Coronary artery (tissue), 2 donors: ENCODE results near the gene IGF1.
"Not testable (repeated sequence)": the region's sequence is repeated elsewhere in the genome, so short reads cannot be mapped to it uniquely, and the experiment has no call there.

ENCODE experiments used
- DNase-seq: peaks from one replicate; pipeline ENCODE4 v3.0.0-alpha.2; 2017; ENCODE audit warnings: low spot score
- H3K27ac ChIP-seq, 2 donors: fragments of 200-600 bp; sonication (generic); one replicate each; pipeline ENCODE4 v1.5.1; 2016 to 2019
- H3K4me3 ChIP-seq: fragments of 200-600 bp; sonication (generic); 2 replicates; pipeline ENCODE4 v1.5.1; 2016; ENCODE audit warnings: mild to moderate bottlenecking, moderate library complexity
- CTCF ChIP-seq: fragments of 200-600 bp; sonication (generic); IDR thresholded peaks from one replicate; pipeline ENCODE4 v1.5.1; 2019; ENCODE audit warnings: antibody characterized with exemption

Gene IGF1

GRCh38 chr12:102374190-102374589 is 106.2 kb downstream of the IGF1 start:
- TF ChIP-seq CTCF: no peak
- H3K27ac ChIP-seq: no peak overlapping the region
- H3K4me3 ChIP-seq: no peak overlapping the region
- no peak for DNase-seq

GRCh38 chr12:102372087-102372486 is 108.3 kb downstream of the IGF1 start:
- Histone ChIP-seq H3K27ac (no peak overlapping the region), H3K4me3 (no peak overlapping the region)
- no peak for TF ChIP-seq CTCF
- DNase-seq: no peak

DNA sequence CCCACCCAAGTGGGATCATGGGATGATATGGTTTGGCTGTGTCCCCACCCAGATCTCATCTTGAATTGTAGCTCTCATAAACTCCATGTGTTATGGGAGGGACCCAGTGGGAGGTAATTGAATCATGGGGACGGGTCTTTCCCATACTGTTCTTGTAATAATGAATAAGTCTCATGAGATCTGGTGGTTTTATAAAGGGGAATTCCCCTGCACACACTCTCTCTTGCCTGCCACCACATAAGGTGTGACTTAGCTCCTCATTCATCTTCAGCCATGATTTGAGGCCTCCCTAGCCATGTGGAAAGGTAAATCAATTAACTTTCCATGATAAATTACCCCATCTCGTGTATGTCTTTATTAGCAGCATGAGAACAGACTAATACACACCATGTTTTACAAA is 109.2 kb downstream of the IGF1 start:
- Histone ChIP-seq H3K4me3 (no peak overlapping the region), H3K27ac (no peak overlapping the region)
- DNase-seq: no peak
- TF ChIP-seq CTCF: no peak

DNA sequence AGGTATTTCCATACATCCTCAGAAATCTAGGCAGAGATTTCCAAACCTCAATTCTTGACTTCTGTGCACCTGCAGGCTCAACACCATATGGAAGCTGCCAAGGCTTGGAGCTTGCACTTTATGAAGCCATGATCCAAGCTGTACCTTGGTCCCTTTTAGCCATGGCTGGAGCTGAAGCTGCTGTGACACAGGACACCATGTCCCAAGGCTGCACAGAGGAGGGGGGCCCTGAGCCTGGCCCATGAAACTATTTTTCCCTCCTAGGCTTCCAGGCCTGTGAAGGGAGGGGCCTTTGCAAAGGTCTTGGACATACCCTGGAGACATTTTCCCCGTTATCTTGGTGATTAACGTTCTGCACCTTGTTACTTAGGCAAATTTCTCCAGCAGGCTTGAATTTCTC is 110.5 kb downstream of the IGF1 start:
- DNase-seq: no peak
- Histone ChIP-seq H3K27ac (no peak overlapping the region), H3K4me3 (no peak overlapping the region)
- TF ChIP-seq CTCF: no peak

- DNase-seq: no peak
- H3K27ac ChIP-seq: no peak overlapping the region
- no peak overlapping the region for H3K4me3 ChIP-seq
- no peak for TF ChIP-seq CTCF
Measured at GRCh38 chr12:102365365-102365764, 115.0 kb downstream of the IGF1 start.

DNA sequence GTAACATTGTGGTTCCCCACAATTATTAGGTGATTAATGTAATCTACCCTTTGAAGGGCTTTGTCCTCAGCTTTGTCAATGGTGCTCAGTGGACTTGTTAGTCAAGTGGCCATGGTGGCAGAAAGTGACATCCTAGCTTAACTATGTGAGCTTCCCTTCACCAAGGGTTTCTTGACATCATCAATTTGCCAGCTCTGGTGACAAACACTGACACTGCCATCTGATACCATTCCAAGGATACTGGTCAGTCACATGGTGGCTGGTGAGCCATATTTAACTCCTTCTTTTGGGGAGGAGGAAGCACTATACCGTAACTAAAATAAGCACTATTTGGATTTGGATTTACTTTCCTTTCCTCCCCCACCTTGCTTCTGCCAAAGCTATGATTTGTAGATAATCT is 115.7 kb downstream of the IGF1 start:
- no peak for DNase-seq
- Histone ChIP-seq H3K27ac (no peak overlapping the region), H3K4me3 (no peak overlapping the region)
- no peak for TF ChIP-seq CTCF

- DNase-seq: no peak
- H3K4me3 ChIP-seq: no peak overlapping the region
- no peak for TF ChIP-seq CTCF
- H3K27ac ChIP-seq: no peak overlapping the region
Measured at GRCh38 chr12:102356690-102357089, 123.7 kb downstream of the IGF1 start.

DNA sequence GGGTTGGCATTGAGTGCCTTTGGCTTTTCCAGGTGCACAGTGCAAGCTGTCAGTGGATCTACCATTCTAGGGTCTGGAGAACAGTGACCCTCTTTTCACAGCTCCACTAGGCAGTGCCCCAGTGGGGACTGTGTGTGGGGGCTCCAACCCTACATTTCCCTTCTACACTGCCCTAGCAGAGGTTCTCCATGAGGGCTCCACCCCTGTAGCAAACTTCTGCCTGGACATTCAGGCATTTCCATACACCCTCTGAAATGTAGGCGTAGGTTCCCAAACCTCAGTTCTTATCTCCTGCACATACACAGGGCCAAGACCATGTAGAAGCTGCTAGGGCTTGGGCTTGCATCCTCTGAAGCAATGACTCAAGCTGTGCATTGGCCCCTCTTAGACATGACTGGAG is 126.1 kb downstream of the IGF1 start:
- not testable (repeated sequence) for H3K27ac ChIP-seq, H3K4me3 ChIP-seq, DNase-seq
